Hematopoietic multipotent progenitor cell treated with erythropoietin and hydrocortisone succinate and interleukin-3 and kit ligand, for 4 days (in vitro differentiated cells): ENCODE results near the gene IL26.

Experiments
- DNase-seq: peaks from one replicate; pipeline ENCODE4 v3.0.0-alpha.2; 2015

The IL26 gene, protein sequence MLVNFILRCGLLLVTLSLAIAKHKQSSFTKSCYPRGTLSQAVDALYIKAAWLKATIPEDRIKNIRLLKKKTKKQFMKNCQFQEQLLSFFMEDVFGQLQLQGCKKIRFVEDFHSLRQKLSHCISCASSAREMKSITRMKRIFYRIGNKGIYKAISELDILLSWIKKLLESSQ

DNA sequence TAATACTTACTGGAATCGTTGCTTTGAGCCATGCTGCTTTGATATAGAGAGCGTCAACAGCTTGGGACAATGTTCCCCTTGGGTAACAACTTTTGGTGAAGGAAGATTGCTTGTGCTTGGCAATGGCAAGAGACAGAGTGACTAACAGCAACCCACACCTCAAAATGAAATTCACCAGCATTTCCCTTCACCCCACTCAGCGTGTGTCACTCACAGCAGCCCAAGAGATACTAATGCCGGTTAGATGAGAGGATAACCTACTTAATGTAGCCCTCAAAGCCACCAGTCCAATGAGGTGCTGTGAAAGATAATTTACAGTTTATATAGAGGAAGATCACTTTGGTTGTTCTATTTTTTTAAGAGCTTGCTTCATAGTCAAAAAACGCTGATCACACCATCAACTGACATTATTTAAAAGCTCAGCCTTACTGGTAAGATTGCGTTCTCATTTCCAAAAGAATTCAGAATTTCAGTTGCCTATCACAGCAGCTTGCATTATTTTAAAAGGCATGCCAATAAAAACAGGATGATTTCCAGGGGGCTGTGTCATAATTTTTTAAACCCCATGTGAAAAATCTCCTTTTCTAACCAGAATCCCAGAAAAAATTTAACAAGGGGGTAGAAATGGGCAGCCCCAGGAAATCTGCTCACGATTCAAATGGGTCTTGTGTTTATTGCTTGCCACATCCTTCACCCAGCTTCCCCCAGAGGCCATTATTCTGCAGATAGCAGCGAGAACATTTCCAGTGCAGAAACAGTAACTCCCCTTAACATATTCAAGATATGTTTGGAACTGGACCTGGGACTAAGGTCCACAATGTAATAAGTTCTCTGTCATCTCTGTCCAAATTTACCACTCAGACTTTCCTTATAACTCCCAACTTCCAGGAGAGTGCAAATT, at the start of gene IL26:
TSS of gene IL26 (minus strand) at position 235 of the 901 bp plus-strand sequence. CDS start at position 181, 54 bp downstream.
- no peak for DNase-seq

DNA sequence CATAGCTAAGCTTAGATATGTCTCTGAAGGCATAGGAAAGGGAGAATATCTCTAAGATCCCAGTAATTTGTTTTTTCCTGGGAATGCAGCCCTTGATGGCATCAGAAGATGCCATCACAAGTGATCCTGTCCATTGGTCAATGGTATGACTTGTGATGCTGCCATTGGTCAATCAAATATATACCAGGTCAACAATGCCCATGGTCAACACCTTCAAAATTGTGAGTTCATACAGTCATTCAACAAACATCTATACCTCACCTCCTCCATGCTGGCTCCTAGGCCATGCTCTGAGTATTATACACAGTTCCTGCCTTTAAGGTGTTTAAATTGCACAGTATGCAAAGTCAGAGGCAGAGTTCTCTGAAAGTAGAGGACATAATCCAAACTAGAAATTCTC, 47.1 kb upstream of the IL26 start:
- no peak for DNase-seq

GRCh38 chr12:68271346-68271745, 45.7 kb upstream of the IL26 start:
- DNase-seq, result no peak

DNA sequence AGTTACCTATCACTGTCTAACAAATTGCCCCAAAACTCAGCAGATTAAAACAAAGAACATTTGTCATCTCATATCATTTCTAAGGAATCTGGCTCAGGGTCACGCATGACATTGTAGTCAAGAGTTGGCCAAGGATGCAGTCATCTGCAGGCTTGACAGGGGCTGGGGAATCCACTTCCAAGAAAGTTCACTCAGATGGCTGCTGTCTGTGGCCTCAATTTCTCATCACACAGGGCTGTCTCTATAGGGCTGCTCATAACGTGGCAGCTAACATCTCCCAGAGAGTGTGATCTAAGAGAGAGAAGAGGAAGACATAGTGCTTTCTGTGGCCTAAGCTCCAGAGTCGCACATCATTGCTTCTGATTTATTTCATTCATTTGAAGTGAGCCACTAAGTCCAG, 44.7 kb upstream of the IL26 start:
- no peak for DNase-seq

GRCh38 chr12:68269779-68270178, 44.2 kb upstream of the IL26 start:
- DNase-seq, result no peak

DNA sequence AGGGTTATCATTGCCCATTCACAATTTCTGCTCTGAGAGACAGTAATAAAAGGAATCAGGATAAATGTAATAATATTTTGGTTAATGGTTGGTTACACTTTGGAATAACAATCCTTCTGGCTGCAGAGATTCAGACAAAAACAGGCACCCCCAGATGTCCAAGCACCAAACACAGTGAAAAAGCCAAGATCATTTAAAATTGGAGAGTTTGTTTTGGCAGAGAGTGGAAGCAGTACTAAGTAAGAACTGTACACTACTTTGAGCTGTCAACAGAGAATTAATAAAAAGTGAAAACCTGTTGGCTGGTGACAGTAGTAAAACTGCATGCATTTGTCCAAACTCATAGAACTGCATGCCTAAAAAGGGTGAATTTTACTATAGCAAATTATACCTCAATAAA, 43.4 kb upstream of the IL26 start:
- DNase-seq, result no peak

DNA sequence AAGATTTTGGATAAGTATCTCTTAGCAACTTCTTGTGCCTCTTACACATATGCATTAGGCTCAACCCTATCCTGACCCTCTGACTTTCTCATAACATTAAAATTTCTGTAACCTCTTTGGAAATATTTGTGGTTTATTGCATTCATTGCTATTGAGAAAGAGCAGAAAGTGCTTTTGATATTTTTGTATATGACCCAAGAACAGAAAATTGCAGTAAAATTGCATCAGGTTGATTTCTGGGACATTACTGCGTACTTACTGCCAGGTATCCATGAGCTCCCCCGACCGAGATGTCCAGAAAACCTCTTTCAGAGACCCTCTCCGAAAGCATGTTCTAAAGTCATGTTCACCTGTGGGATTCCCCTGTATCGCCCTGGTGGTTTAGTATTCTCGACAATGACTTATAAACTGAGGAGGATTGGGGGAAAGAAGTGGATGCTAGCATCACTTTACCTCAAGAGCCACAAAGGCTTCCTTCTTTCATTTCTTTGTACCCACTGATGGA, 42.3 kb upstream of the IL26 start:
- peak; percentile 37 for DNase-seq

DNA sequence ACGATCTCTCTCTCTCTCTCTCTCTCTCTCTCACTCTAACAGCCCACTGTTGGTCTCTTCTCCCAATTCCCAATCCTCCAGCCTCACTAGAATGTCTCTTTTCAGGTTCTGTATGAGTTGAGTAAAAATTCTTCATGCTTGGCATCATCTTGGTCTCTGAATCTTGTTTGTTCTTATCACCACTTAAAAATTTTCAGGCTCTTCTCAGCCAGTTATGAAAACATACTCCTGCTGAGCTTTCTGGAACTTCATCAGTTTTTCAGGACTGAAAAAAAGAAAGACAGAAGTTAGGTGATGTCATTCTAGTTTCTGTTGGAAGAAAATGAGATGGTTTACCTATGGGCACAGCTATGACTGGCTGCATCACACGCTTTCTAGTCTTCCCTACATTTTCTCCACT, 39.2 kb upstream of the IL26 start:
- no peak for DNase-seq

DNA sequence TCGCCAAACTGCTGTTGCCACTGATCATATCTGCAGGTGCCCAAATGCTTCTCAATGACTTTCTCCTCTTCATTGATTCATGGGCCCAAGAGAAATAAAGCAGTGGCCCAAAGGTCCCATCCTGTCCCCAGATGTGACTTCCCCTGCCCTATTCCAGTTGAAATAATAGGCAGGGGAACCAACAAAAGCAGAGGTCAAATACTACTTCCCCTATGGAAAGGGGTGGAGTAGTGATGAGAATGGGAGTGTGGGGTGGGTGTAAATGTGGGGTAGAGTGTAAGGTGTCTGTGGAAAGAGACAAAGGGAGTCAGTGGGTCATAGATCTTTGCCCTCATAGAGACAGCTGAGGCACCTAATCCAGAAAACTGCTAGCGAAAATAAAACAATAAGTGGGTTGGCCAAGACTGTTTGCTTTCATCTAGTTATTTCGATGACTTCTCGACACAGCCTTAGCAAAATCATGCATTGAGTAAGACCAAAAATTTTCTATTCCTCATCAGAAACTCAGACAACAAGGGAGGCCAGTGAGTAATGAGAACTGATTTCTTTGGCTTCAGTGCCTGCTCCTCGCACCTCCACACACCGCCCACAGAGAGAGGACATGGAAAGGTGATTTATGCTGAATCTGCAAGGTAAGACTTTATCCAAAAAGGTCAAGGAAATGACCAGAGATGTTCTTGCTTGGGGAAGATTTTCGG, 38.7 kb upstream of the IL26 start:
- DNase-seq, result no peak

- DNase-seq, result no peak
Measured at GRCh38 chr12:68263366-68263765, 37.8 kb upstream of the IL26 start.

- no peak for DNase-seq
Measured at GRCh38 chr12:68261896-68262295, 36.3 kb upstream of the IL26 start.

- DNase-seq, result no peak
Measured at GRCh38 chr12:68260153-68260552, 34.5 kb upstream of the IL26 start.

DNA sequence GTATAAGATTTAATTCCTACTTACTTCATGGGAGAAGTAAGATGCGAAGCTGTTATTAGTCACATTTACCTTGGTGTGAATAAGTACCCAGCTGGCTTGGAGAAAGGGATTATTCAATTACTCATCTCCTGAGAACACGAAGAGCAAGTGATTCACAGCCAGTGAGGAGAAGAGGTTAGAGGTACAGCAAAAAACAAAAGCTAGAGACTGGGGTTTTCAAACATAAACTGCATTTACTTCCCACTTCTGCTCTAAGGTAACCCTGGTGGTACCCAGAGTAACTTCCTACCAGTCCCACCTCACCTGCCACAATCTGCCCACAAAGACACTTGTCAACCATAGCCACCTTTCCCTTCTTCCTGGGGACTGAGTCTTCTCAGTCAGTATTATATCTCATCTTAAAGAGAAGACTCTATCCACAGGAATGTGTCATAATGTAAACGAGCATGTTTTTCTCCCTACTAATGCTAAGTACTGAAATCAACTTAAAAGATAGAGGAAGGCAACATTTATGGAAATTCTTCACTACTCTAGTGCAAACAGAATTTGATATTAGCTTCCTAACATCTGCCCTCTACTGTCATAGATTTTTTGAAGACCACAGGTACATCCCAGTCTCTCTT, 33.8 kb upstream of the IL26 start:
- DNase-seq, result no peak

DNA sequence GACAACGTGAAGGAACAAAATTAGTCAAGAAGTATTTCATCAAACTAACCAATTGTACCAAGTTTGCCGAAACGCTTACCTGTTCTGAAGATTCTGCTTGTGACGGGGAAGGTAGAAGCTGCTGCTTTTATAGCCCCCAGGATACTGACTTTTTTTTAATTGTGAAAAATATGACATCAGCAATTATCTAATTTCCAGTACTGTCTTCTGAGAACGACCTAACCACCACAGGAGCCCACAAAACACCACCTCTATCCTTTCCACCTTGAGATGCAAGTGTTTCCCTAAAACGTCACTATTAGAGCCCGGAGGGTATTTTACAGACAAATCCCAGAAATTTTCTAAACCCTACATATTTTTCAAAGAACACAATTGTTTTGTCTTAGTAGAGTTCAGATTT, 27.9 kb upstream of the IL26 start, which contains the start of gene IL22:
TSS of gene IL22 (minus strand) at position 101 of the 400 bp plus-strand sequence. CDS start 156 bp downstream, outside the sequence.
- DNase-seq, result no peak

DNA sequence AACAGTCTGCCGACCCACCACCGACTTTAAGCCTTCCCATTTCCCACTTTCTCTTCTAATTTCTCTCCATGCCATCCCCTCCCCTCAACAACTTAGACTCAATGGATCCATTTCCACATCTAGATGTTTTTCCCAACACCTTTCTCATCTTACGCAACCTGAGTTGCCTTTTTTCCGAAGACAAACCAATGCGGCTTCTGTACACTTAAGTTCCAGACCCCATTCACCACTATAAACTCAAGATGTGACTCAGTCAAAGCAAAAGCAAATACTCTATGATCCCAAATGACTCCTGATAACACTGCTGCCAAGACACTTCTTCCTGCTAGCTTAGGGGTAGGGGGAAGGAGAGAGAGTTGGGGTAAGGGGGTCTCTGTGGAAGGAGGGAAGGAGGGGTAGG, 26.5 kb upstream of the IL26 start:
- DNase-seq, result no peak

DNA sequence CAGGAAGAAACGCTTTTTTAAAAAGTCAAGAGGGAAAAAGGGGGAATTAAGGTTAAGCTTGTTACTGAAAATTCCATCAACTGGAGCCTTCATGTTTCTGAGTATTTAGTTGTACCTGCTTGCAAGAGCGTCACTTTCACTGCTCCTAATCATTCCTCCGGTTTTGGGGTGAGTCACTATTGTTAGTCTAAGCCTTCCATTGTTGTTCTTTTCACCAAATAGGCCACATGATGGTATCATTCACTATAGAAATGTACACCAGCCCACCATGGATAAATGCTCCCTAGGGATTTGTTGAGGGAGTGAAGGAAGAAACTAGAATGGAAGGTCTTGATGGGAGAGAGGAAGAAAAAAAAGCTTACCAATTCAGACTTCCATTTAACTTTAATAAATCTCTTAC, 24.8 kb upstream of the IL26 start:
- no peak for DNase-seq

GRCh38 chr12:68247785-68248184, 22.2 kb upstream of the IL26 start:
- no peak for DNase-seq

DNA sequence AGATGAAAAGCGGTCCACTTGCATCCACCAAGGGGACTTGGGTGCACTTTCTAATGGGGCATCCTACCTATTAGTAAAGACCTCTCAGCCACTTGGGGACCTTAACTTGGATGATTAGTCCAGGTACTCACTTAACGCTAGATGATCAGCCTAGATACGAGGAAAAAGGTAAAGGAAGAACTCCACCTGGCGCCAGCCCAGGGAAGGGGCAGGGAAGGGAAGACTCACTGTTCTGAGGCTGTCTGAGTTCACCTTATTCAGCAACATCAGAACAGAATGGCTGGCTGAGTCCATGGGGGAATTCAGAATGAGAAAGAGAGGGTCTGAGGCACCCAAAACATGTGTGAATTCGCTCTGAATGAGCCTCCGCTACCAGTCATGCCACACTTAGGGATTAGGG, 20.7 kb upstream of the IL26 start:
- no peak for DNase-seq

GRCh38 chr12:68245180-68246021, 19.8 kb upstream of the IL26 start:
- DNase-seq, result peak; percentile 12

DNA sequence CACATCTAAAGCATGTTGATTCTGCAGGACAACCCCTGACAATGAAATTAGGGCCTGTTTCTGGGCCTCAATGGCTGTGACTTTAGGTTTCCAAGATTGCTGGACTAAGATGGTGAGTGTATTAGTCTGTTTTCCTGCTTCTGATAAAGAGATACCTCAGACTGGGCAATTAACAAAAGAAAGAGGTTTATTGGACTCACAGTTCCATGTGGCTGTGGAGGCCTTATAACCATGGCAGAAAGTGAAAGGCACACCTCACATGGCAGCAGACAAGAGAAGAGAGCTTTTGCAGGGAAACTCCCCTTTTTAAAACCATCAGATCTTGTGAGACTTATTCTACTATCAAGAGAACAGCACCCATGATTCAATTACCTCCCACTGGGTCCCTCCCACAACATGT, 17.2 kb upstream of the IL26 start:
- no peak for DNase-seq

- DNase-seq, result peak; percentile 51
Measured at GRCh38 chr12:68240975-68241374, 15.4 kb upstream of the IL26 start.

GRCh38 chr12:68240079-68240478, 14.5 kb upstream of the IL26 start:
- DNase-seq, result peak; percentile 21
